Right lobe of liver (tissue), 4 donors: ENCODE results near the gene PAXX.

Experiments used
- CTCF ChIP-seq, 4 donors: fragments of 200-600 bp in 3 of 4; fragments of 450-650 bp in 1 of 4; IDR thresholded peaks; one replicate each; pipeline versions ENCODE4 v1.5.1 to v1.8.0; 2016 to 2022; ENCODE audit warnings: antibody characterized with exemption in 4 of 4, mild to moderate bottlenecking in 2 of 4
- POLR2A ChIP-seq: fragments of 450-650 bp; IDR thresholded peaks from one replicate; pipeline ENCODE4 v1.6.1; 2017; ENCODE audit warnings: antibody characterized with exemption, mild to moderate bottlenecking
- donor health status: DM: no; HTN: no; CAD: no.
- donor health status: DM: no; HTN: no; CAD: no.
- donor health status: DM: no; HTN: yes; CAD: no.

DNA sequence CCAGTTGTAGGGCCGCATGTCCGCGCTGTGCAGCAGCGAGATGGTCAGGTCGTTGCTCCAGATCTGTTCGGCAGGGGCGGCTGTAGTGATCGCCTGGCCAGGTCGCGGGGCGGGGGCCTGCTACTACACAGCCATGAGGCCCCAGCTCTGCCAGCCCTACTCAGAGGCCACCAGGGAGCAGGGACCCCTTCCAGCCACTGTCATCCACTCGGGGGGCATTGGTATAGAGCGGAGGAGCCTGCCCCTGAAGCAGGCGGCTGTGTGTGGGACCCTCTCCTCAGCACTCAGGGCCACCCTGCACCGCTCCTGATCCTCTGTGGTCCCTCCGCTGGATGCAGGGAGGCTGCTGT, 49.4 kb upstream of the PAXX start:
- TF ChIP-seq CTCF (IDR thresholded peaks at IDR 0.05) (no peak), POLR2A (no peak)
